K562 (cell line): Measurements from ENCODE around the gene DDAH1. TPM values are rescaled to one million over a fixed set of nuclear protein-coding genes. Genes with fewer than 3 reads are reported as not detected.

ENCODE experiments used
- ATAC-seq: fragments of 200-7000 bp; cut with Tn5 transposase; 3 replicates; pipeline ENCODE4 v1.9.1; 2020; ENCODE audit warnings: moderate library complexity
- BruUV-seq: library from RNA; stranded (reverse); fragments of 400-500 nt; replicated peaks from 2 replicates; lab custom pipeline; 2021; lab: Mats Ljungman, UMichigan
- CTCF ChIA-PET: fragments of 300-600 bp; formaldehyde crosslinking; extraction: SDS; loops from one replicate; lab custom pipeline; 2021; ENCODE audit warnings: low intra/inter-chr PET ratio; lab: Yijun Ruan, JAX
- POLR2A ChIA-PET: fragments of 300-600, 350-650 bp; sonication (Branson Sonifier 250); formaldehyde crosslinking; extraction: SDS; loops from one replicate; lab custom pipeline; 2021; ENCODE audit warnings: antibody characterized with exemption, inconsistent platforms; lab: Yijun Ruan, JAX
- DNase-seq, 4 experiments: peaks; one replicate each; pipeline versions ENCODE4 v3.0.0 to v3.0.0-alpha.2; 2011 to 2018; ENCODE audit warnings: low spot score in 3 of 4, mixed read lengths in 3 of 4; ENCODE audit errors: extremely low read depth in 1 of 4
- FAIRE-seq: peaks from 2 replicates; lab custom pipeline; 2011; peaks lifted over from hg19 to GRCh38; lab: Jason Lieb, UNC
- H2AFZ ChIP-seq: 2 replicates; pipeline ENCODE4 v1.6.0; 2011; ENCODE audit warnings: low read depth, low read length, control low read depth, inconsistent platforms
- H3K27ac ChIP-seq: fragments of 200-600 bp; 3 replicates; pipeline ENCODE4 v1.8.0; 2011; ENCODE audit warnings: low read depth, mild to moderate bottlenecking, control low read depth, inconsistent platforms, low read length, moderate library complexity, mixed read lengths; ENCODE audit errors: extremely low read depth
- H3K27me3 ChIP-seq, 2 experiments: fragments of 300-600 bp in 1 of 2; 2 replicates in 1 of 2; 3 replicates in 1 of 2; pipeline versions ENCODE4 v1.6.0 to v1.8.0; 2011; ENCODE audit warnings: inconsistent platforms in 2 of 2, low read length in 2 of 2, mild to moderate bottlenecking in 1 of 2, mixed read lengths in 1 of 2, moderate library complexity in 1 of 2; ENCODE audit not compliant: control insufficient read depth in 2 of 2, insufficient read depth in 2 of 2
- H3K36me3 ChIP-seq: fragments of 300-600 bp; 3 replicates; pipeline ENCODE4 v1.8.0; 2011; ENCODE audit warnings: mild to moderate bottlenecking, low read length, inconsistent platforms; ENCODE audit not compliant: control insufficient read depth, insufficient read depth
- H3K4me1 ChIP-seq, 2 experiments: fragments of 200-600 bp in 1 of 2; replicated peaks in 1 of 2; 2 replicates in 1 of 2; 3 replicates in 1 of 2; pipeline versions ENCODE4 v1.5.1 to v1.8.0; 2011; ENCODE audit warnings: inconsistent platforms in 2 of 2, low read length in 2 of 2, mild to moderate bottlenecking in 1 of 2, mixed read lengths in 1 of 2, moderate library complexity in 1 of 2; ENCODE audit not compliant: control insufficient read depth in 2 of 2, insufficient read depth in 2 of 2
- H3K4me2 ChIP-seq: 2 replicates; pipeline ENCODE4 v1.6.1; 2011; ENCODE audit warnings: low read length, control low read depth, inconsistent platforms, mixed read lengths; ENCODE audit not compliant: insufficient read depth
- H3K4me3 ChIP-seq: fragments of 200-600 bp; sonication (generic), shearing (Covaris generic); 2 replicates; pipeline ENCODE4 v1.5.1; 2016; ENCODE audit warnings: control low read depth, inconsistent platforms
- H3K79me2 ChIP-seq: fragments of 200-600 bp; 3 replicates; pipeline ENCODE4 v1.8.0; 2011; ENCODE audit warnings: low read length, inconsistent platforms; ENCODE audit not compliant: control insufficient read depth, insufficient read depth
- H3K9ac ChIP-seq, 2 experiments: 2 replicates each; pipeline versions ENCODE4 v1.6.0 to v1.6.1; 2011; ENCODE audit warnings: low read depth in 2 of 2, low read length in 2 of 2, control low read depth in 1 of 2, inconsistent platforms in 1 of 2, mild to moderate bottlenecking in 1 of 2, mixed read lengths in 1 of 2; ENCODE audit not compliant: insufficient read depth in 1 of 2
- H3K9me1 ChIP-seq: one replicate; pipeline ENCODE4 v1.6.0; 2011; ENCODE audit warnings: inconsistent platforms, mild to moderate bottlenecking, low read length, moderate library complexity; ENCODE audit not compliant: control insufficient read depth, insufficient read depth
- H3K9me3 ChIP-seq: replicated peaks from 2 replicates; pipeline ENCODE4 v1.5.1; 2011; ENCODE audit warnings: low read depth, low read length, inconsistent platforms; ENCODE audit not compliant: control insufficient read depth, insufficient read depth
- H4K20me1 ChIP-seq: replicated peaks from 2 replicates; pipeline ENCODE4 v1.6.1; 2011; ENCODE audit warnings: low read length, inconsistent platforms, mixed read lengths; ENCODE audit not compliant: control insufficient read depth, insufficient read depth
- BCOR ChIP-seq: fragments of 450-650 bp; IDR thresholded peaks from 2 replicates; pipeline ENCODE4 v1.6.1; 2016
- CBX2 ChIP-seq: fragments of 200-600 bp; sonication (generic); IDR thresholded peaks from one replicate; pipeline ENCODE4 v1.6.1; 2012; ENCODE audit warnings: mild to moderate bottlenecking, low read length, inconsistent platforms; ENCODE audit not compliant: insufficient read depth, poor library complexity, severe bottlenecking
- PTBP1 ChIP-seq: fragments of 200-400 bp; formaldehyde crosslinking; IDR thresholded peaks from 2 replicates; pipeline ENCODE4 v1.6.1; 2017; ENCODE audit warnings: low read depth, low read length
- TCF3 ChIP-seq: sonication (generic); formaldehyde crosslinking; IDR thresholded peaks from 2 replicates; pipeline ENCODE4 v1.4.0; 2020; ENCODE audit warnings: mild to moderate bottlenecking, missing genetic modification reagents
- ZC3H4 ChIP-seq: sonication (generic); formaldehyde crosslinking; IDR thresholded peaks from 2 replicates; pipeline ENCODE4 v1.9.0; 2021; ENCODE audit warnings: missing genetic modification reagents, borderline replicate concordance
- ZNF224 ChIP-seq: sonication (generic); formaldehyde crosslinking; IDR thresholded peaks from 2 replicates; pipeline ENCODE4 v1.8.0; 2022; ENCODE audit warnings: mild to moderate bottlenecking, missing genetic modification reagents
- ZNF311 ChIP-seq: fragments of 250-450 bp; sonication (Bioruptor Pico); IDR thresholded peaks from 2 replicates; pipeline ENCODE4 v1.4.0; 2020; ENCODE audit warnings: mild to moderate bottlenecking, moderate library complexity
- ZNF444 ChIP-seq: fragments of 250-450 bp; sonication (Bioruptor Pico); IDR thresholded peaks from 2 replicates; pipeline ENCODE4 v1.4.0; 2020; ENCODE audit warnings: mild to moderate bottlenecking, moderate library complexity
- in situ Hi-C: fragments of 300-500 bp; cut with MboI; formaldehyde crosslinking; loops from 4 replicates; pipeline ENCODE4 v1.15.0; 2018; ENCODE audit warnings: inconsistent platforms, mixed read lengths
- intact Hi-C: fragments of 100-400 bp; cut with micrococcal nuclease; formaldehyde crosslinking; loops from 2 replicates; pipeline ENCODE4 v1.14.2; 2022
- polyA plus RNA-seq, 8 experiments: library from polyadenylated mRNA; depleted of rRNA in 4 of 8; stranded (reverse) in 5 of 8; unstranded in 3 of 8; fragments of >200 nt; fragmentation: Nextera tagmentation in 2 of 8; fragmentation: Illumina TruSeq in 1 of 8; extraction: Ambion mirVana in 2 of 8; extraction: Trizol in 1 of 8; gene quantifications; 2 replicates each; pipeline versions ENCODE4 v1.2.1 to v1.2.3, GENCODE V29; 2011 to 2014; ENCODE audit warnings: inconsistent platforms in 1 of 8, missing spikeins in 1 of 8
- total RNA-seq, 7 experiments: library from RNA; depleted of rRNA in 6 of 7; stranded (reverse); fragments of >200 nt in 6 of 7; fragmentation: Illumina TruSeq in 2 of 7; extraction: Trizol in 2 of 7; gene quantifications; 2 replicates each; pipeline versions ENCODE4 v1.2.1 to v1.2.3, GENCODE V29; 2011 to 2021; ENCODE audit warnings: low replicate concordance in 1 of 7
- TF ChIP-seq, protein P1 (sequence below): fragments of 450-650 bp; IDR thresholded peaks from 2 replicates; pipeline ENCODE4 v1.6.1; 2017; ENCODE audit warnings: antibody characterized with exemption

The DDAH1 gene
- total and polyA plus RNA-seq, 9 of the 15 experiments (the other 6 are each of a cell fraction or from before 2014, with no cell fraction given) = 0.04 to 0.24 (median 0.10) TPM

DNA sequence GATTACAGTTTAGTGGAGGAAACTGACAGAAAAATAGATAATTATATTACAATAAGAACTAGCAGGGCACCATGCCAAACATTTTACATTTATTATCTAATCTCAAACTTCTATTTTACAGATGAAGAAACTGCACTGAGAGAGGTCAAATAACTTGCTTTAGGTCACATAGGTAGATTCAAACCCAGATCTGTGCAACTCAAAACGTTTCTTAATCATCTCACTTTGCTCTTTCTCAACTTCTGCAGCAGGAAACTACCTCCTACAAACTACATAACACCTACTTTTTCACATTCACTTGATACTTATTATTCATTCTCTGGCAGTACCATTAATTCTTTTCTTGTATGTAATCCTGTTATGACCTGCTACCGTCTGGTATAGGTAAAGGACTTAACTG is 138.6 kb downstream of the DDAH1 start (continued):
- TF ChIP-seq, protein P1, sequence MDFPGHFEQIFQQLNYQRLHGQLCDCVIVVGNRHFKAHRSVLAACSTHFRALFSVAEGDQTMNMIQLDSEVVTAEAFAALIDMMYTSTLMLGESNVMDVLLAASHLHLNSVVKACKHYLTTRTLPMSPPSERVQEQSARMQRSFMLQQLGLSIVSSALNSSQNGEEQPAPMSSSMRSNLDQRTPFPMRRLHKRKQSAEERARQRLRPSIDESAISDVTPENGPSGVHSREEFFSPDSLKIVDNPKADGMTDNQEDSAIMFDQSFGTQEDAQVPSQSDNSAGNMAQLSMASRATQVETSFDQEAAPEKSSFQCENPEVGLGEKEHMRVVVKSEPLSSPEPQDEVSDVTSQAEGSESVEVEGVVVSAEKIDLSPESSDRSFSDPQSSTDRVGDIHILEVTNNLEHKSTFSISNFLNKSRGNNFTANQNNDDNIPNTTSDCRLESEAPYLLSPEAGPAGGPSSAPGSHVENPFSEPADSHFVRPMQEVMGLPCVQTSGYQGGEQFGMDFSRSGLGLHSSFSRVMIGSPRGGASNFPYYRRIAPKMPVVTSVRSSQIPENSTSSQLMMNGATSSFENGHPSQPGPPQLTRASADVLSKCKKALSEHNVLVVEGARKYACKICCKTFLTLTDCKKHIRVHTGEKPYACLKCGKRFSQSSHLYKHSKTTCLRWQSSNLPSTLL = no peak
- TF ChIP-seq TCF3 (CRISPR knock-in tag) (no peak), BCOR (no peak), ZNF444 (CRISPR knock-in tag) (no peak), ZC3H4 (CRISPR knock-in tag) (no peak), PTBP1 (no peak), ZNF311 (CRISPR knock-in tag) (no peak), CBX2 (no peak)
- TF ChIP-seq, all 486 proteins: peak for 0

DNA sequence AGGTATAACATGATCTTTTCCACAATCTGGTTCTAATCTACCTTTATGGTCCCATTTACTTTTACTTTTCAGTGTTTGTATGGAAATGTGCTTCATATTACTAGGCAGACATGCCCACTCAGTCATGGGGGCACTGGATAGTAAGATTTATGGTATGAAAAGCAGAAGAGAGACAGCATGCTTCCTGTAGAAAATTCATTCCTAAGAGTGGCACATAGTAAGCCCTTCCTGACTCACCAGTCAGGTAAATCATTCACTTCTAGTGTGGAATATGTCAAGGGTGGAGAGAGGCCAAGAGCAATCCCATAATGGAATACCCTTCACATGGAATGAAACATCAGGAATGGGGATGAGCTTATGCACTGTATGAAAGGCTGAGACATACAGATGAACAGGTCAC is 139.0 kb downstream of the DDAH1 start:
- Histone ChIP-seq H3K27me3 (no peaks in the 10 kb centered on the region; a peak in 1 of 5 replicates), H3K9me3 (no peaks in the 10 kb centered on the region), H3K4me1 (no peaks in the 10 kb centered on the region), H3K36me3 (no peaks in the 10 kb centered on the region), H4K20me1 (no peaks in the 10 kb centered on the region), H3K27ac (no peak overlapping the region), H3K4me2 (no peak overlapping the region), H3K9ac (no peak overlapping the region; a peak in 1 of 4 replicates), H3K79me2 (no peaks in the 10 kb centered on the region), H3K9me1 (no peaks in the 10 kb centered on the region), H3K4me3 (no peak overlapping the region), H2AFZ (no peak overlapping the region)
- BruUV-seq = no TSS peak
- CTCF ChIA-PET = interaction anchor here (0.7 kb wide), 1 partner anchor 16 kb away, joined by 6 read pairs; no protein-coding TSS in a partner anchor
- in situ Hi-C loops = no loop called here
- FAIRE-seq (no peak), DNase-seq (no peak), ATAC-seq (no peak)
- intact Hi-C loops = no loop called here
- POLR2A ChIA-PET = interaction anchor here (0.7 kb wide), 1 partner anchor 1399 kb away, joined by 3 read pairs; no protein-coding TSS in a partner anchor
- no peak for TF ChIP-seq ZNF224 (CRISPR knock-in tag)
